GM12872 (cell line): ENCODE results near the gene SUPT3H.

ENCODE experiments used
- CTCF ChIP-seq: IDR thresholded peaks from 3 replicates; pipeline ENCODE4 v1.5.1; 2011; ENCODE audit warnings: low read depth, mild to moderate bottlenecking, low read length, moderate library complexity; ENCODE audit not compliant: insufficient read depth

SUPT3H gene

GRCh38 chr6:45382391-45382790 is 4.7 kb upstream of the SUPT3H start:
- TF ChIP-seq CTCF = no peak

- no peak for TF ChIP-seq CTCF
Measured at GRCh38 chr6:45378334-45378926, 696 bp upstream of the SUPT3H start.

- no peak for TF ChIP-seq CTCF
Measured at GRCh38 chr6:45377043-45377553, 636 bp downstream of the SUPT3H start.

DNA sequence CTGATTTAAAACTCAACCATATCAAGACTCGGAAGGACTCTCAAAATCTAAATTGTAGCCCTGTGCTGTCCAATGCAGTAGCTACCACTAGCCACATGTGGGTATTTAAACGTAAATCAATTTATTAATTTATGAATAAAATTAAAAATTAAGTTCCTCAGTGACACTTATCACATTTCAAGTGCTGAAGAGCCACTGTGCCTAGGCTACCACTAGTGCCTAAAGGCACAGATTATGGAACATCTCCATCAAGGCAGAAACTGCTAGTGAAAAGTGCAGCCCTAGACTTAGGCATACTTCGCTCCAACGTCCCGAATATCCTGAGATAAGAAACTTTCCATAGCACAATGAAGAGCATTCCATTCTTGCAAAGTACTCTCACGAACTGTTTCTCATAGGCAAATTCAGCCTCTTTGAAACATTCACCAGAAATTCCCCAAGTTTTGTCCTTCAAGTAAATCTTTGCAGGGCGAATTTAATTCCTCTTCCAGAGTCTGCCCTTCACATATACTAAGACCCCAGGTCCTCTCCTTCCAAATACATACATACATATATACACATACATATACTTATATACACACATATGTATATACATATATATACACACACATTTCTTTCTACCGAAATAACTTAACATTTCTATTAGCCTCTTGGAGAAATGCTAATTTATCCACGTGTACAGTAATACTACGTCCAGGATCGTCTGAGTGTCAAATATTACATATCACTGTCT is 1.3 kb downstream of the SUPT3H start:
- TF ChIP-seq CTCF = no peak

- no peak for TF ChIP-seq CTCF
Measured at GRCh38 chr6:45375449-45375848, 2.3 kb downstream of the SUPT3H start.

GRCh38 chr6:45371924-45372573 is 5.7 kb downstream of the SUPT3H start:
- TF ChIP-seq CTCF = no peak

DNA sequence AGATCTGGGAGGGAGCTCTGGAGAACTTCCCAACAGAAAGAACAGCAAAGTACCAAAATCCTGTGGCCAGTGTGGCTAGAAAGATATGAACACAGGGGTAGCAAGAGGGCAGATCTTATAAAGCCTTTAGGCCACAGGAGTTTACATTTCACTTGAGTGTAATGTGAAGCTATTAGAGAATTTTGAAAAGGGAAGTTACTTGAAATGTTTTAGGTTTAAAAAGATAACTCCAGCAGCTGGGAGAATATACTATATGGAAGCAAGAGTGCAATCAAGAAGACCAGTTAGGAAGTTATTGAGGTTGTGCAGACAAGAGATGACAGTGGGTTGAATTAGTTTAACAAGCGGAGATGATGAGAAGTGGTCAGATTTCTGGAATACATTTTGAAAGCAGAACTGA is 7.9 kb downstream of the SUPT3H start:
- no peak for TF ChIP-seq CTCF
